ENCODE measurements around the gene ABCA8. TPM values are rescaled to one million over a fixed set of nuclear protein-coding genes. Genes with fewer than 3 reads are reported as not detected.
"Not testable (repeated sequence)": the region's sequence is repeated elsewhere in the genome, so short reads cannot be mapped to it uniquely, and the experiment has no call there.

Gene ABCA8
- total RNA-seq, 1 experiment from 2014 or later = not detected

DNA sequence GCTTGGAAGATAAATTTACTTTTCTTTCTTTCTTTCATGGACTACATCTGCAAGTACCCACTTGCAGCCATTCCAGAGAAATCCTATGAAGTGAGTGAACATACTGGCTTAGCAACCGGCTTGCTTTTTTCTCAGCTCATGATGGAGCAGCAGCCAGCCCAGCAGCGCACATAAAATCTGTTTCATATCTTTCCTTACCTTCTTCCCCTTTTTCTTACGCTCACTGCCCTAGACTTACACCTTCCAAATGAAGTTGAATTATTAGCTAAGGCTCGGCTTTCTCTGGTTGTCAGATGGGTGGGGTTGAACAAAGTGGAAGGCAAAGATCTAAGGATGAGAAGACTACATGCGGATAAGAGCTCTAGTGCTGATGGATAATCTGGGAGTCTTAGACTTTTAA, 13.9 kb upstream of the ABCA8 start:
- H3K27ac ChIP-seq (ENCODE audit: low read length) = no peak overlapping the region
- no peaks in the 10 kb centered on the region for H3K36me3 ChIP-seq (ENCODE audit: insufficient read depth, low read length)
- no peaks in the 10 kb centered on the region for H3K79me2 ChIP-seq (ENCODE audit: low read length)
- no peaks in the 10 kb centered on the region for H3K9me3 ChIP-seq (ENCODE audit: low read length)
- no peak overlapping the region for H3K4me3 ChIP-seq (ENCODE audit: low read length)
- no peaks in the 10 kb centered on the region for H4K20me1 ChIP-seq (ENCODE audit: insufficient read depth, low read depth, low read length)
- DNase-seq = no peak
- no peak overlapping the region for H3K4me2 ChIP-seq (ENCODE audit: low read depth, low read length, poor library complexity, severe bottlenecking)
- no peaks in the 10 kb centered on the region for H3K27me3 ChIP-seq (ENCODE audit: low read length)
- H3K4me1 ChIP-seq (ENCODE audit: low read length) = no peaks in the 10 kb centered on the region
- H3K9me2 ChIP-seq (replicated peaks; ENCODE audit: insufficient read depth, low read length) = no peaks in the 10 kb centered on the region
- no peak overlapping the region for H2AFZ ChIP-seq (ENCODE audit: low read length)
- no peak overlapping the region for H3K9ac ChIP-seq (ENCODE audit: low read length)

- Histone ChIP-seq H3K9me3 (ENCODE audit: low read length) (no peaks in the 10 kb centered on the region), H3K4me3 (ENCODE audit: low read length) (no peak overlapping the region), H3K27ac (ENCODE audit: low read length) (no peak overlapping the region), H3K4me1 (ENCODE audit: low read length) (no peaks in the 10 kb centered on the region), H4K20me1 (ENCODE audit: insufficient read depth, low read depth, low read length) (no peaks in the 10 kb centered on the region), H3K9ac (ENCODE audit: low read length) (no peak overlapping the region), H3K36me3 (ENCODE audit: insufficient read depth, low read length) (no peaks in the 10 kb centered on the region), H3K27me3 (ENCODE audit: low read length) (no peaks in the 10 kb centered on the region), H3K79me2 (ENCODE audit: low read length) (no peaks in the 10 kb centered on the region), H2AFZ (ENCODE audit: low read length) (no peak overlapping the region), H3K9me2 (replicated peaks; ENCODE audit: insufficient read depth, low read length) (no peaks in the 10 kb centered on the region), H3K4me2 (ENCODE audit: low read depth, low read length, poor library complexity, severe bottlenecking) (no peak overlapping the region)
- no peak for DNase-seq
These were observed 8.8 kb upstream of the ABCA8 start for GRCh38 chr17:68963958-68964357.

GRCh38 chr17:68961214-68961882, 6.2 kb upstream of the ABCA8 start:
- no peak overlapping the region for H3K4me2 ChIP-seq (ENCODE audit: low read depth, low read length, poor library complexity, severe bottlenecking)
- no peak overlapping the region for H3K9ac ChIP-seq (ENCODE audit: low read length)
- H3K9me2 ChIP-seq (replicated peaks; ENCODE audit: insufficient read depth, low read length) = no peaks in the 10 kb centered on the region
- no peaks in the 10 kb centered on the region for H4K20me1 ChIP-seq (ENCODE audit: insufficient read depth, low read depth, low read length)
- H3K4me1 ChIP-seq (ENCODE audit: low read length) = no peaks in the 10 kb centered on the region
- no peaks in the 10 kb centered on the region for H3K27me3 ChIP-seq (ENCODE audit: low read length)
- no peak overlapping the region for H2AFZ ChIP-seq (ENCODE audit: low read length)
- H3K9me3 ChIP-seq (ENCODE audit: low read length) = no peaks in the 10 kb centered on the region
- peak; percentile 35 for DNase-seq
- no peaks in the 10 kb centered on the region for H3K79me2 ChIP-seq (ENCODE audit: low read length)
- no peak overlapping the region for H3K4me3 ChIP-seq (ENCODE audit: low read length)
- no peak overlapping the region for H3K27ac ChIP-seq (ENCODE audit: low read length)
- H3K36me3 ChIP-seq (ENCODE audit: insufficient read depth, low read length) = no peaks in the 10 kb centered on the region

GRCh38 chr17:68959117-68959516, 3.9 kb upstream of the ABCA8 start:
- not testable (repeated sequence) for H3K9me2 ChIP-seq (replicated peaks; ENCODE audit: insufficient read depth, low read length); H3K9ac ChIP-seq (ENCODE audit: low read length); H4K20me1 ChIP-seq (ENCODE audit: insufficient read depth, low read depth, low read length); H3K36me3 ChIP-seq (ENCODE audit: insufficient read depth, low read length); H2AFZ ChIP-seq (ENCODE audit: low read length); H3K27me3 ChIP-seq (ENCODE audit: low read length); H3K27ac ChIP-seq (ENCODE audit: low read length); DNase-seq; H3K4me3 ChIP-seq (ENCODE audit: low read length); H3K79me2 ChIP-seq (ENCODE audit: low read length); H3K9me3 ChIP-seq (ENCODE audit: low read length); H3K4me2 ChIP-seq (ENCODE audit: low read depth, low read length, poor library complexity, severe bottlenecking); H3K4me1 ChIP-seq (ENCODE audit: low read length)

- no peak overlapping the region for H3K4me3 ChIP-seq (ENCODE audit: low read length)
- no peaks in the 10 kb centered on the region for H4K20me1 ChIP-seq (ENCODE audit: insufficient read depth, low read depth, low read length)
- no peaks in the 10 kb centered on the region for H3K27me3 ChIP-seq (ENCODE audit: low read length)
- H2AFZ ChIP-seq (ENCODE audit: low read length) = no peak overlapping the region
- H3K79me2 ChIP-seq (ENCODE audit: low read length) = no peaks in the 10 kb centered on the region
- H3K9ac ChIP-seq (ENCODE audit: low read length) = no peak overlapping the region
- no peaks in the 10 kb centered on the region for H3K4me1 ChIP-seq (ENCODE audit: low read length)
- DNase-seq = no peak
- no peaks in the 10 kb centered on the region for H3K9me3 ChIP-seq (ENCODE audit: low read length)
- H3K4me2 ChIP-seq (ENCODE audit: low read depth, low read length, poor library complexity, severe bottlenecking) = no peak overlapping the region
- H3K27ac ChIP-seq (ENCODE audit: low read length) = no peak overlapping the region
- no peaks in the 10 kb centered on the region for H3K9me2 ChIP-seq (replicated peaks; ENCODE audit: insufficient read depth, low read length)
- H3K36me3 ChIP-seq (ENCODE audit: insufficient read depth, low read length) = no peaks in the 10 kb centered on the region
These were observed 2.8 kb upstream of the ABCA8 start for GRCh38 chr17:68957944-68958343.

DNA sequence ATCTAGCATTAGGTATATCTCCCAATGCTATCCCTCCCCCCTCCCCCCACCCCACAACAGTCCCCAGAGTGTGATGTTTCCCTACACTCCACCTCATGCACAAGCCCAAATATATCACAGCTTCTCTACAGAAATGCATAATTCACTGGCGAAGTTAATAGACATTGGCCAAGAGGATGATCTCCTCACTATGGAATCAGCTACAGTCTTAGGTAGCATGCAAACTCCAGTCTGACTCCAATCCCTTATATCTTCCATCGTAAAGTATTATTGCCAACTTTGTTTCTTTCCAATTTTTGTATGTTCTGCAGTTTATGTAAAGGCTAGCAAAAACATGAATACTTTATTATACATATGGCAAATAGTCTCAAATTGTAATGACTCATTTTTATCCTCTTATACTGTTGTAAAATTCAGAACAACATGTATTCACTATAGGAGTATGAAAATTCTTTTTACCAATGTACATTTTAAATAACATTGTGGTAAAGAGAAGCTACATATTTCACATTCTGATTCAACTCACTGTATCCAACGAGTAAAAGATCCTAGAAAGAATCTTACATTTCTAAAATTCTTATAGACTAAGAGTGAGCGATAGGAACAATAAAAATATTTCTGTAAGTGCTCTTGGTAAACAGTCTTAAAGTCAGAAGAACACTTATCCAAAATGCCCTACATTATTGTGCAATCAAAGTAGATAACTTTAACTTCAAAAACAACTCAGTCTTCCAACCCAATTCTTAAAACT, 871 bp downstream of the ABCA8 start:
- H3K9me2 ChIP-seq (replicated peaks; ENCODE audit: insufficient read depth, low read length) = no peaks in the 10 kb centered on the region
- H3K9me3 ChIP-seq (ENCODE audit: low read length) = no peaks in the 10 kb centered on the region
- no peaks in the 10 kb centered on the region for H3K36me3 ChIP-seq (ENCODE audit: insufficient read depth, low read length)
- no peak for DNase-seq
- H3K79me2 ChIP-seq (ENCODE audit: low read length) = no peaks in the 10 kb centered on the region
- no peaks in the 10 kb centered on the region for H3K27me3 ChIP-seq (ENCODE audit: low read length)
- H2AFZ ChIP-seq (ENCODE audit: low read length) = no peak overlapping the region
- no peak overlapping the region for H3K4me3 ChIP-seq (ENCODE audit: low read length)
- no peak overlapping the region for H3K9ac ChIP-seq (ENCODE audit: low read length)
- no peak overlapping the region for H3K4me2 ChIP-seq (ENCODE audit: low read depth, low read length, poor library complexity, severe bottlenecking)
- no peaks in the 10 kb centered on the region for H4K20me1 ChIP-seq (ENCODE audit: insufficient read depth, low read depth, low read length)
- no peaks in the 10 kb centered on the region for H3K4me1 ChIP-seq (ENCODE audit: low read length)
- no peak overlapping the region for H3K27ac ChIP-seq (ENCODE audit: low read length)

- Histone ChIP-seq H4K20me1 (ENCODE audit: insufficient read depth, low read depth, low read length) (no peaks in the 10 kb centered on the region), H3K27me3 (ENCODE audit: low read length) (no peaks in the 10 kb centered on the region), H3K79me2 (ENCODE audit: low read length) (no peaks in the 10 kb centered on the region), H3K27ac (ENCODE audit: low read length) (no peak overlapping the region), H2AFZ (ENCODE audit: low read length) (no peak overlapping the region), H3K4me3 (ENCODE audit: low read length) (no peak overlapping the region), H3K9me3 (ENCODE audit: low read length) (no peaks in the 10 kb centered on the region), H3K4me1 (ENCODE audit: low read length) (no peaks in the 10 kb centered on the region), H3K36me3 (ENCODE audit: insufficient read depth, low read length) (no peaks in the 10 kb centered on the region), H3K9ac (ENCODE audit: low read length) (no peak overlapping the region), H3K4me2 (ENCODE audit: low read depth, low read length, poor library complexity, severe bottlenecking) (no peak overlapping the region), H3K9me2 (replicated peaks; ENCODE audit: insufficient read depth, low read length) (no peaks in the 10 kb centered on the region)
- no peak for DNase-seq
These were observed 1.7 kb downstream of the ABCA8 start for GRCh38 chr17:68953340-68953997.

DNA sequence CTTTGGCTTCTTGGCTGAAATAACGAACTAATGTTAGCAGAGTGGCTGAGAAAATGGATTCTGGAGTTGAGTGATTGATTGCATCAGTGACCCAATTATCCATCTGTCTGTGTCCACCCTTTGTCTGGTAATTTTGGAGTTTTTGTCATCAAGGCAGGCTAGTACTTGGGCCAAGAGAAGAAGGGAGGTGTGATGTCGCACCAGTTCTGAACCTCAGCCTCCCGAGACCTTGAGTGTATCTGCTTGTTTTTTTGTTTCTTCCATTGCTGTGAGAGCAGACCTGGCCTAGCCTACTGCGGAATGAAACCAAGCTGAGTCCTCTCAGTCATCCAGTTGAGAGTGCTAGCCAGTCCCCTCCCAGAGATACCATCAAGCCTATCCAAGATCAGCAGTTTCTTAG, 4.5 kb downstream of the ABCA8 start:
- no peak overlapping the region for H3K4me2 ChIP-seq (ENCODE audit: low read depth, low read length, poor library complexity, severe bottlenecking)
- H2AFZ ChIP-seq (ENCODE audit: low read length) = no peak overlapping the region
- H3K4me1 ChIP-seq (ENCODE audit: low read length) = no peaks in the 10 kb centered on the region
- no peak overlapping the region for H3K27ac ChIP-seq (ENCODE audit: low read length)
- H3K79me2 ChIP-seq (ENCODE audit: low read length) = no peaks in the 10 kb centered on the region
- no peaks in the 10 kb centered on the region for H3K9me3 ChIP-seq (ENCODE audit: low read length)
- no peaks in the 10 kb centered on the region for H3K9me2 ChIP-seq (replicated peaks; ENCODE audit: insufficient read depth, low read length)
- H4K20me1 ChIP-seq (ENCODE audit: insufficient read depth, low read depth, low read length) = no peaks in the 10 kb centered on the region
- no peaks in the 10 kb centered on the region for H3K27me3 ChIP-seq (ENCODE audit: low read length)
- DNase-seq = no peak
- H3K4me3 ChIP-seq (ENCODE audit: low read length) = no peak overlapping the region
- H3K36me3 ChIP-seq (ENCODE audit: insufficient read depth, low read length) = no peaks in the 10 kb centered on the region
- no peak overlapping the region for H3K9ac ChIP-seq (ENCODE audit: low read length)
